Panc1 (cell line): ENCODE measurements around the gene SEMA4A.

ENCODE experiments used
- CTCF ChIP-seq: fragments of 450-650 bp; IDR thresholded peaks from 2 replicates; pipeline ENCODE4 v1.5.1; 2017; ENCODE audit warnings: mild to moderate bottlenecking
- POLR2AphosphoS5 ChIP-seq: IDR thresholded peaks from 2 replicates; pipeline ENCODE4 v1.6.1; 2012; ENCODE audit warnings: mild to moderate bottlenecking, low read depth, low read length, moderate library complexity
- REST ChIP-seq, 2 experiments: IDR thresholded peaks; 2 replicates each; pipeline ENCODE4 v1.6.1; 2011 to 2012; ENCODE audit warnings: low read depth in 2 of 2, control low read depth in 1 of 2, low read length in 1 of 2, mild to moderate bottlenecking in 1 of 2, moderate library complexity in 1 of 2; ENCODE audit not compliant: insufficient read depth in 1 of 2
- TCF7L2 ChIP-seq: IDR thresholded peaks from 2 replicates; pipeline ENCODE4 v1.6.1; 2011; ENCODE audit warnings: mild to moderate bottlenecking, low read depth, low read length, inconsistent platforms

GRCh38 chr1:156160000-156160742 is 6.8 kb downstream of the SEMA4A start:
- TF ChIP-seq REST (IDR thresholded peaks at IDR 0.05; ENCODE audit: insufficient read depth in 1 of 2, low read depth in 2 of 2, low read length in 1 of 2) (no peak), CTCF (no peak), TCF7L2 (no peak), POLR2AphosphoS5 (no peak)
